IPS-15b (cell line): ENCODE results near the gene DCC.
"Not testable (repeated sequence)": the region's sequence is repeated elsewhere in the genome, so short reads cannot be mapped to it uniquely, and the experiment has no call there.

Experiments
- H3K27me3 ChIP-seq: one replicate; pipeline ENCODE4 v1.6.1; 2013; ENCODE audit warnings: low read length; ENCODE audit not compliant: control insufficient read depth, insufficient read depth
- H3K36me3 ChIP-seq: one replicate; pipeline ENCODE4 v1.6.1; 2013; ENCODE audit warnings: low read length; ENCODE audit not compliant: control insufficient read depth, insufficient read depth
- H3K4me1 ChIP-seq: one replicate; pipeline ENCODE4 v1.6.1; 2013; ENCODE audit warnings: mild to moderate bottlenecking, low read length; ENCODE audit not compliant: control insufficient read depth, insufficient read depth
- H3K4me3 ChIP-seq: one replicate; pipeline ENCODE4 v1.5.1; 2013; ENCODE audit warnings: low read depth, low read length
- H3K9ac ChIP-seq: one replicate; pipeline ENCODE4 v1.6.1; 2013; ENCODE audit warnings: low read depth, mild to moderate bottlenecking, low read length
- H3K9me3 ChIP-seq: one replicate; pipeline ENCODE4 v1.6.1; 2013; ENCODE audit warnings: mild to moderate bottlenecking, low read length; ENCODE audit not compliant: control insufficient read depth, insufficient read depth

DCC gene

DNA sequence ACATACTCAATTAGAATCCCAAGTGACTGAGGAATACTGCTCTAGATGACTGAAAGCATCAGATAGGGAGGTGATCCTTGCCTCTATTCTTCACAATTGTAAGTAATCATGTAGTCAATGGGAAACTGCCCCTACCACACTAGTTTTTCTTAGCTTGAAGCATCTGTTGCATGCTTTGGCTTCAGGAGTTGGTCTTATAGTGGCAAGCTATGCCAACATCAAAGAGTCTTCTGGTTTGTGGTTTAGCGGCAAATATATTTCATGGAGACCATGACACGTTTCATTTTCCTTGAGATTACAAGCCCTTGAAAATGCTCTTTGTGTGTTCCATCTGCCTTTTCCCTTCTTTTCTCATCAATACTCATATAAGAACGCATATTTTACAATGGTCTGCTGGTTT, 12.9 kb downstream of the DCC start:
- H3K36me3 ChIP-seq: no peaks in the 10 kb centered on the region
- no peak overlapping the region for H3K9ac ChIP-seq
- H3K4me1 ChIP-seq: no peaks in the 10 kb centered on the region
- no peak overlapping the region for H3K4me3 ChIP-seq
- no peaks in the 10 kb centered on the region for H3K9me3 ChIP-seq
- no peaks in the 10 kb centered on the region for H3K27me3 ChIP-seq

DNA sequence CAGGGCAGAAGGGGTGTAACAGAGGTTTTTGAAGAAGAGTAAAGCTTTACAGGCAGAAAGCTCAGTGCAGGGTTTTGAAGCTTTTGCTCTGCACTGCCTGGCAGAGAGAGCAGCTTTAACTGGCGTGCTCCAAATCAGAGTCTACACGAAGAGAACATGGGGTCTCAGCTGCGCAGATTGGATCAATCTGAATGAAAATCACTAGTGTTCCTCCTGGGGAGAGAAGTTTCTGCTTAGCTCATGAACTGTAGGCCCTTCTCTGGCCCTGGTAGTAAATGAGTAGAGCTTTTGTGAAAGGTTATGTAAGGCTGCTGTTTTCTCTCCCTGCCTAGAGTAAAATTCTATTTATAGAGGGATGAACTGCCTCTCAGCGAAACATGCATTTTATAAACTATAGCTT, 13.6 kb downstream of the DCC start:
- Histone ChIP-seq H3K36me3 (no peaks in the 10 kb centered on the region), H3K27me3 (no peaks in the 10 kb centered on the region), H3K9ac (no peak overlapping the region), H3K4me3 (no peak overlapping the region), H3K9me3 (no peaks in the 10 kb centered on the region), H3K4me1 (no peaks in the 10 kb centered on the region)

DNA sequence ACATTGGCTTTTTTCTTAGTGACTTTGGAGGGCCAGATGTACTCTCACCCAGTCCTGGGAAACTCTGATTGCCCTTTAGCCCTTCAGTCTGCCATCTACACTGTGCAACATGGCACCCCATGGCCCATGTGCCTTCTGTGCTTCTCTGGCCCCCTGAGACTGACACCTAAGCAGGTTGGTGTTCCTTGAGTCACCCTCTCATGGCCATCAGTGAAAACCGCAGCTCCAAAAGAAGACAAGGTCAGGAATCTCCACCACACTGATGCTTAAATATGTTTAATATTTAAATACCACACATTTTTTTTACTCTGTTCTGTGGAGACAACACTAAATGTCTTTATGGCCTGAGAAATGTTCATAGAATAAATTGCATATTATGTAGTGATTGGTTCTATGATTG, 23.9 kb downstream of the DCC start:
- no peaks in the 10 kb centered on the region for H3K36me3 ChIP-seq
- no peaks in the 10 kb centered on the region for H3K27me3 ChIP-seq
- no peak overlapping the region for H3K9ac ChIP-seq
- H3K9me3 ChIP-seq: no peaks in the 10 kb centered on the region
- H3K4me3 ChIP-seq: no peak overlapping the region
- H3K4me1 ChIP-seq: no peaks in the 10 kb centered on the region

GRCh38 chr18:52366851-52367250, 26.9 kb downstream of the DCC start:
- H3K4me3 ChIP-seq, H3K9me3 ChIP-seq, H3K27me3 ChIP-seq, H3K36me3 ChIP-seq, H3K4me1 ChIP-seq, H3K9ac ChIP-seq: not testable (repeated sequence)

DNA sequence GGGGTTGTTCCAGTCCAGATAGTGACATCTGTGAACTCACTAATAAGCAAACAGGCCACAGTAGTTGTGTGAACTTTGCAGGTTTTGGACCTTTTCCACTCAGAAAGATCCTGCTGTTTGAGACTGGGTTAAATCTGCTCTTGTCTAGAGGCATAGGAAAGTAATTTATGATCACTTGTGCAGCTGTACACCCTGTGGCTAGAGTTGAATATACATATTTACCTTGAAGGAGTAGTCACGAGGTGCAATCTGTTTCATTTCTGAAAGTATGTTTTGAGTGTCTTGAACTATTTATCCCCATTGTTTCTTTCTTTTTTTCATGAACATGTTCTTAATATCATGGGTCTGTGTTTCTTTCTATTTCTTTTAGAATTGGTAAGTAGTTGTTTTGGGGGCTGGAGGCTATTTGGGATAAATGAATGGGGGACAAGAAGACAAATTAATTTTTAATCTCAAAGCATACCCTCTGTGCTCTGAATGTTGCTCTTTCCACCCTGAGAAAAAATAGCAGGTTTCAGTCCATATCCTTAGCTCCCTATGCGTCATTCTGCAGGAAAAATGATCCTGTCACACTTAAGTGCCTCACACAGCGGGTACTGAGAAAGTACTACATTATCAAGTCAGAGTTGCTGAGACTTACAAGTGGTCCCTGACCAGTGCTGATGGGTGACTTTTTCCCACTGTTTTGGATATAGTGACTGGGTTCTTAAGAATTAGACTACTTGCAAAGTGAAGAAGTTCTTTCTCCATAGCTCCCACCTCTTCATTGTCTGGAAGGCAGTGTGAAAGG, 28.2 kb downstream of the DCC start:
- no peaks in the 10 kb centered on the region for H3K9me3 ChIP-seq
- no peaks in the 10 kb centered on the region for H3K4me1 ChIP-seq
- H3K27me3 ChIP-seq: no peaks in the 10 kb centered on the region
- no peak overlapping the region for H3K9ac ChIP-seq
- H3K4me3 ChIP-seq: no peak overlapping the region
- no peaks in the 10 kb centered on the region for H3K36me3 ChIP-seq

DNA sequence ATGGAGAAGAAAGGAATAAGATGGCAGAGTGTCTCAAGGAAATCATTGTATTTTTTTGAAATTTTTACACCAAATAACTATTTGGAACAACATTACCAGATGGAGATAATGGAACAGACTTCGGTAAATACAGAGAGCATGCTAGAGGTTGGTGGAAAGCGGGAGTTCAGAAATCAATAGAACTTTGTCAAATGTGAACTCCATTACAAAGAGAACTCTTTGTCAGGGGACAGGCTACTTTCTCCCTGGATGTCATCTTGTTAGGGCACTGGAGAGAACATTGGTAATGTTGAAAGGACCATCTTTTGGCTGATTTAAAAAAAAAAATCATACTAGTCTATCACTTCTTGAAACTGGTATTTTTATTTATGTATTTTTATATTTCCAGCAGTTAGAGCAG, 30.8 kb downstream of the DCC start:
- Histone ChIP-seq H3K36me3 (no peaks in the 10 kb centered on the region), H3K9me3 (no peaks in the 10 kb centered on the region), H3K27me3 (no peaks in the 10 kb centered on the region), H3K4me1 (no peaks in the 10 kb centered on the region), H3K9ac (no peak overlapping the region), H3K4me3 (no peak overlapping the region)

DNA sequence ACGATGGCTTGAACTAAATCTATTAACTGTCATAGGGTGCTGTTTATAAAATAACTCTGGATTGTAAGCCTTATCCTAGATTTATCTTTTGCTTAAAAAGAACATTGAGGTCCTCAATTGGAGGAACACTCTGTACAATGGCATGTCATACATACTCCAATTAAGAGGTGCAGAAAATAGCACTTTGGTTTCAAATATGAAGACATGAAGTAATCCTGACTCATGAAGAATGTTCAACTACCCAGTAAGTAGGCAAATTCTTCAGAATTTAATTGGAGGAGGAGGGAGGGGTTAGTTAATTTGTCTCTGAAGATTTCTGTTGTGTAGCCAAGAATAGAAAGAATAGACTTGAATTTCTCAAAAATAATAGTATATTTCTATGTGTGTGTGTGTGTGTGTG, 36.1 kb downstream of the DCC start:
- Histone ChIP-seq H3K4me1 (no peaks in the 10 kb centered on the region), H3K4me3 (no peak overlapping the region), H3K27me3 (no peaks in the 10 kb centered on the region), H3K36me3 (no peaks in the 10 kb centered on the region), H3K9me3 (no peaks in the 10 kb centered on the region), H3K9ac (no peak overlapping the region)

- H3K27me3 ChIP-seq: no peaks in the 10 kb centered on the region
- H3K9ac ChIP-seq: no peak overlapping the region
- no peaks in the 10 kb centered on the region for H3K9me3 ChIP-seq
- no peaks in the 10 kb centered on the region for H3K36me3 ChIP-seq
- H3K4me1 ChIP-seq: no peaks in the 10 kb centered on the region
- H3K4me3 ChIP-seq: no peak overlapping the region
Measured at GRCh38 chr18:52377094-52377493, 37.1 kb downstream of the DCC start.

DNA sequence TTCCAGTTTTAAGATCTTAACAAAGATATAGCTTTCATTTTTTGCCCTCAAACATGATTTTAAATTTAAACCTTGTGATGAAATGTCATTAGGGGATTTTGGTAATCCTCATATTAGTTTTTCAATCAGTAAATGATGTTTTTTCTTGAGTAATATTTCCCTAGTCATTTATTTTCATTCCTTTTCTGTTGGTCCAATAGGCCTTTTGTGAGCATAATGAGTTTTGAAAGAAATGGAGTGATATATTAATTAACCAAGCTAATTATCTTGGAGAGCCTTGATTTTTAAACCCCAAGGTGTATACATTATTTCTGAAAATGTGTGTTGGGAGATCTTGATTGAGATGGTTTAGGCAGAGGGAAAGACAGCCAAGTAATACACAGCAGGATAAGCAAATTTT, 46.3 kb downstream of the DCC start:
- Histone ChIP-seq H3K4me3 (no peak overlapping the region), H3K9me3 (no peaks in the 10 kb centered on the region), H3K27me3 (no peaks in the 10 kb centered on the region), H3K36me3 (no peaks in the 10 kb centered on the region), H3K9ac (no peak overlapping the region), H3K4me1 (no peaks in the 10 kb centered on the region)

GRCh38 chr18:52387175-52387574, 47.2 kb downstream of the DCC start:
- Histone ChIP-seq H3K4me1 (no peaks in the 10 kb centered on the region), H3K4me3 (no peak overlapping the region), H3K36me3 (no peaks in the 10 kb centered on the region)

GRCh38 chr18:52391810-52392559, 52.0 kb downstream of the DCC start:
- no peaks in the 10 kb centered on the region for H3K27me3 ChIP-seq
- no peaks in the 10 kb centered on the region for H3K4me1 ChIP-seq
- H3K36me3 ChIP-seq: no peaks in the 10 kb centered on the region
- H3K4me3 ChIP-seq: no peak overlapping the region
- H3K9ac ChIP-seq: no peak overlapping the region
- H3K9me3 ChIP-seq: no peaks in the 10 kb centered on the region

More at GRCh38 chr18:52387175-52387574, 47.2 kb downstream of the DCC start:
- Histone ChIP-seq H3K9me3 (no peaks in the 10 kb centered on the region), H3K27me3 (no peaks in the 10 kb centered on the region), H3K9ac (no peak overlapping the region)

DNA sequence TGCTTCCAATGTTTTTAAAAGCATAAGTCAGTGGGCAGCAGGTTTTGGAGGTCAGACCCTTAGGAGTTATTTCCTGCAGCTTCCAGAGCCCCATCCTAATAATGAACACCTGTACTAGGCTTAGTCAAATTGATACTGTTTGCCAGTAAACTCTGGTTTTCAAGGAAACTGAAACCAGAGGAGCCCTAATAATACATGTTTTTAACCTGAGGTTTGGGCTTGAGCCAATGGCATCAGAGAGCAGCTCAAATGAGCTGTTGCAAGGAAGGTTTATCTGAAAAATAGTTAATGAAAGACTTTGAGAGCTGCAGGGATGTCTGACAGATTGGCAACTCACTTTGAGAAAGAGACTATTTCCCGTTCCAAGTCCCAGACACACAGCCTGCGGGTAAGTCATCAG, 54.6 kb downstream of the DCC start:
- no peaks in the 10 kb centered on the region for H3K4me1 ChIP-seq
- no peaks in the 10 kb centered on the region for H3K9me3 ChIP-seq
- H3K27me3 ChIP-seq: no peaks in the 10 kb centered on the region
- no peak overlapping the region for H3K4me3 ChIP-seq
- H3K36me3 ChIP-seq: no peaks in the 10 kb centered on the region
- H3K9ac ChIP-seq: no peak overlapping the region
